GM12878 (cell line): ENCODE measurements around the gene ATG5. TPM values are rescaled to one million over a fixed set of nuclear protein-coding genes. Genes with fewer than 3 reads are reported as not detected.

ENCODE experiments used
- ATAC-seq: fragments of 200-7000 bp; cut with Tn5 transposase; 3 replicates; pipeline ENCODE4 v1.9.1; 2020; ENCODE audit warnings: mild to moderate bottlenecking, moderate library complexity
- BruUV-seq: library from RNA; stranded (reverse); fragments of 400-500 nt; replicated peaks from 2 replicates; lab custom pipeline; 2021; lab: Mats Ljungman, UMichigan
- CTCF ChIA-PET: fragments of 300-600 bp; sonication (Branson Sonifier 250); formaldehyde crosslinking; extraction: SDS; loops from one replicate; lab custom pipeline; 2021; ENCODE audit warnings: inconsistent platforms; lab: Yijun Ruan, JAX
- POLR2A ChIA-PET: fragments of 350-600 bp; formaldehyde crosslinking; extraction: SDS; loops from one replicate; lab custom pipeline; 2021; ENCODE audit warnings: inconsistent platforms; lab: Charles Lee
- RAD21 ChIA-PET: fragments of 300-600 bp; sonication (Branson Sonifier 250); formaldehyde crosslinking; loops from one replicate; lab custom pipeline; 2023; ENCODE audit warnings: antibody characterized with exemption; ENCODE audit not compliant: unreplicated experiment; lab: Charles Lee
- SMC1A ChIA-PET: fragments of 300-600 bp; sonication (Branson Sonifier 250); formaldehyde crosslinking; loops from one replicate; lab custom pipeline; 2023; ENCODE audit not compliant: unreplicated experiment, uncharacterized antibody; lab: Charles Lee
- DNase-seq: peaks from one replicate; pipeline ENCODE4 v3.0.0-alpha.2; 2011; ENCODE audit warnings: low read depth, low spot score
- FAIRE-seq: peaks from 3 replicates; lab custom pipeline; 2011; peaks lifted over from hg19 to GRCh38; lab: Jason Lieb, UNC
- H2AFZ ChIP-seq: 2 replicates; pipeline ENCODE4 v1.6.0; 2011; ENCODE audit warnings: low read depth, low read length, control low read depth; ENCODE audit not compliant: control insufficient read depth
- H3K27ac ChIP-seq: 2 replicates; pipeline ENCODE4 v1.5.1; 2011; ENCODE audit warnings: control low read depth; ENCODE audit not compliant: control insufficient read depth, insufficient read depth
- H3K27me3 ChIP-seq, 2 experiments: replicated peaks in 1 of 2; 2 replicates each; pipeline versions ENCODE4 v1.6.0 to v1.6.1; 2011; ENCODE audit warnings: low read length in 1 of 2; ENCODE audit not compliant: control insufficient read depth in 2 of 2, insufficient read depth in 2 of 2
- H3K36me3 ChIP-seq, 2 experiments: 2 replicates each; pipeline ENCODE4 v1.5.1; 2011; ENCODE audit warnings: low read length in 1 of 2; ENCODE audit not compliant: control insufficient read depth in 2 of 2, insufficient read depth in 2 of 2
- H3K4me1 ChIP-seq: 2 replicates; pipeline ENCODE4 v1.6.1; 2011; ENCODE audit warnings: mild to moderate bottlenecking, low read length, moderate library complexity, mixed read lengths; ENCODE audit not compliant: control insufficient read depth, insufficient read depth
- H3K4me2 ChIP-seq: 2 replicates; pipeline ENCODE4 v1.6.0; 2011; ENCODE audit warnings: control low read depth; ENCODE audit not compliant: control insufficient read depth, insufficient read depth
- H3K4me3 ChIP-seq: fragments of 200-600 bp; sonication (generic); 2 replicates; pipeline ENCODE4 v1.5.1; 2016
- H3K79me2 ChIP-seq: 2 replicates; pipeline ENCODE4 v1.6.0; 2011; ENCODE audit warnings: low read length; ENCODE audit not compliant: control insufficient read depth, insufficient read depth
- H3K9ac ChIP-seq: 2 replicates; pipeline ENCODE4 v1.8.0; 2011; ENCODE audit warnings: low read length, control low read depth, mixed read lengths; ENCODE audit not compliant: control insufficient read depth, insufficient read depth
- H3K9me3 ChIP-seq: replicated peaks from 3 replicates; pipeline ENCODE4 v1.5.1; 2011; ENCODE audit warnings: mild to moderate bottlenecking, low read length; ENCODE audit not compliant: control insufficient read depth, insufficient read depth
- H4K20me1 ChIP-seq: 2 replicates; pipeline ENCODE4 v1.6.0; 2011; ENCODE audit not compliant: control insufficient read depth, insufficient read depth
- ATF7 ChIP-seq: fragments of 450-650 bp; IDR thresholded peaks from 2 replicates; pipeline ENCODE4 v1.6.1; 2016; ENCODE audit warnings: low read depth, mild to moderate bottlenecking
- ETV6 ChIP-seq, 2 experiments: fragments of 450-650 bp in 1 of 2; IDR thresholded peaks in 1 of 2; conservative IDR thresholded peaks in 1 of 2; 2 replicates each; pipeline ENCODE4 v1.6.1; 2014; ENCODE audit warnings: antibody characterized with exemption in 1 of 2, borderline replicate concordance in 1 of 2, low read depth in 1 of 2, mild to moderate bottlenecking in 1 of 2, moderate library complexity in 1 of 2
- HDAC6 ChIP-seq: fragments of 200-600 bp; sonication (generic); IDR thresholded peaks from one replicate; pipeline ENCODE4 v1.8.0; 2017; ENCODE audit warnings: antibody characterized with exemption; ENCODE audit not compliant: unreplicated experiment
- KDM1A ChIP-seq: fragments of 200-600 bp; sonication (generic); IDR thresholded peaks from 2 replicates; pipeline ENCODE4 v1.6.1; 2016; ENCODE audit warnings: borderline replicate concordance
- MAX ChIP-seq: IDR thresholded peaks from 2 replicates; pipeline ENCODE4 v1.6.1; 2012; ENCODE audit warnings: low read depth, low read length, improper control_type of control experiment
- PAX8 ChIP-seq: fragments of 450-650 bp; IDR thresholded peaks from 2 replicates; pipeline ENCODE4 v1.6.1; 2017; ENCODE audit warnings: mild to moderate bottlenecking, moderate library complexity
- RBBP5 ChIP-seq: fragments of 200-600 bp; sonication (generic); conservative IDR thresholded peaks from 2 replicates; pipeline ENCODE4 v1.6.1; 2016
- RELA ChIP-seq: fragments of 450-650 bp; IDR thresholded peaks from 2 replicates; pipeline ENCODE4 v1.8.0; 2014; ENCODE audit warnings: borderline replicate concordance; ENCODE audit not compliant: partially characterized antibody
- STAT1 ChIP-seq: fragments of 450-650 bp; conservative IDR thresholded peaks from 2 replicates; pipeline ENCODE4 v1.6.1; 2014; ENCODE audit warnings: antibody characterized with exemption, mild to moderate bottlenecking
- ZBED1 ChIP-seq: IDR thresholded peaks from 2 replicates; pipeline ENCODE4 v1.6.1; 2016; ENCODE audit warnings: borderline replicate concordance
- ZNF274 ChIP-seq: IDR thresholded peaks from one replicate; pipeline ENCODE4 v1.8.0; 2011; ENCODE audit not compliant: insufficient read length, insufficient read depth
- ZNF592 ChIP-seq: fragments of 450-650 bp; IDR thresholded peaks from 2 replicates; pipeline ENCODE4 v1.6.1; 2017; ENCODE audit warnings: mild to moderate bottlenecking, moderate library complexity
- WGBS: methylation state at CpG from one replicate; pipeline ENCODE4 v1.1.6; 2016; ENCODE audit warnings: low lambda C conversion rate; ENCODE audit not compliant: insufficient replicate concordance, insufficient coverage; ENCODE audit errors: missing lambda C conversion rate; 5-methylcytosine and 5-hydroxymethylcytosine counted together
- in situ Hi-C: fragments of 300-500 bp; cut with MboI; formaldehyde crosslinking; loops from 9 replicates; pipeline ENCODE4 v1.14.3; 2018; ENCODE audit warnings: mixed read lengths
- intact Hi-C: fragments of 100-400 bp; cut with micrococcal nuclease; formaldehyde crosslinking; loops from one replicate; pipeline ENCODE4 v1.14.2; 2022; ENCODE audit not compliant: unreplicated experiment
- polyA plus RNA-seq, 11 experiments: library from polyadenylated mRNA; depleted of rRNA in 4 of 11; unstranded in 6 of 11; stranded (reverse) in 5 of 11; fragments of >200 nt; fragmentation: Nextera tagmentation in 4 of 11; fragmentation: Illumina TruSeq in 1 of 11; extraction: Ambion mirVana in 4 of 11; extraction: Trizol in 1 of 11; gene quantifications; 1 replicate in 1 of 11; 2 replicates in 10 of 11; pipeline versions ENCODE4 v1.2.1 to v1.2.3, GENCODE V29; 2011 to 2016; ENCODE audit warnings: inconsistent platforms in 2 of 11, missing spikeins in 2 of 11, low read depth in 1 of 11
- total RNA-seq, 4 experiments: library from RNA; depleted of rRNA in 3 of 4; stranded (reverse); fragments of >200 nt in 3 of 4; fragmentation: Illumina TruSeq in 1 of 4; extraction: Trizol in 1 of 4; gene quantifications; 2 replicates each; pipeline versions ENCODE4 v1.2.1 to v1.2.3, GENCODE V29; 2013 to 2021

The ATG5 gene
- total and polyA plus RNA-seq, 10 of the 15 experiments (the other 5 are each of a cell fraction or from before 2014, with no cell fraction given), result 12.9 to 51.8 (median 23.9) TPM

GRCh38 chr6:106272287-106272686 is 53.3 kb downstream of the ATG5 start:
- ATAC-seq (no peak), DNase-seq (no peak), FAIRE-seq (no peak)
- H3K36me3 ChIP-seq, result no peaks in the 10 kb centered on the region
- H3K27ac ChIP-seq, result no peak overlapping the region
- RAD21 ChIA-PET, result no interaction called here
- SMC1A ChIA-PET, result interaction anchor here (0.8 to 3.9 kb wide), 6 partner anchors 8 to 840 kb away, joined by 3 to 30 read pairs (median 7); no protein-coding TSS in a partner anchor
- H3K9ac ChIP-seq, result no peak overlapping the region
- H3K4me2 ChIP-seq, result peak overlapping the region; percentile 30; the same call in 1 of the 2 replicates
- no peak overlapping the region for H2AFZ ChIP-seq
- 91% methylated on average over 4 of the region's 4 CpGs for WGBS
- CTCF ChIA-PET, result interaction anchor here (1.2 to 1.9 kb wide), 2 partner anchors 131 to 180 kb away, joined by 7 read pairs; no protein-coding TSS in a partner anchor
- peaks cover 23% of the 10 kb centered on the region for H3K4me1 ChIP-seq
- H4K20me1 ChIP-seq, result no peaks in the 10 kb centered on the region
- H3K27me3 ChIP-seq, result no peaks in the 10 kb centered on the region
- H3K4me3 ChIP-seq, result no peak overlapping the region
- in situ Hi-C loops (no loop called here), intact Hi-C loops (no loop called here)
- BruUV-seq, result no TSS peak
- H3K9me3 ChIP-seq, result peaks cover 2% of the 10 kb centered on the region; the same call in 2 of the 3 replicates
- POLR2A ChIA-PET, result interaction anchor here (0.7 kb wide), 1 partner anchor 12 kb away, joined by 3 read pairs; no protein-coding TSS in a partner anchor
- peaks cover 4% of the 10 kb centered on the region for H3K79me2 ChIP-seq
- TF ChIP-seq ZBED1, result no peak
- TF ChIP-seq RBBP5, result no peak
- TF ChIP-seq ETV6 (conservative IDR thresholded peaks at IDR 0.05 in 1 of 2, IDR thresholded peaks at IDR 0.05 in 1 of 2; ENCODE audit: borderline replicate concordance in 1 of 2, low read depth in 1 of 2), result no peak
- TF ChIP-seq ATF7, result no peak
- no peak for TF ChIP-seq KDM1A
- no peak for TF ChIP-seq ZNF274
- no peak for TF ChIP-seq HDAC6
- no peak for TF ChIP-seq PAX8
- TF ChIP-seq STAT1, result no peak
- no peak for TF ChIP-seq MAX
- TF ChIP-seq ZNF592, result no peak
- no peak for TF ChIP-seq RELA
